Smooth muscle cell (in vitro differentiated cells): ENCODE data around the gene FAAP20. TPM values are rescaled to one million over a fixed set of nuclear protein-coding genes. Genes with fewer than 3 reads are reported as not detected.

Source experiments
- DNase-seq: peaks from one replicate; lab custom pipeline; 2025; ENCODE audit not compliant: unreplicated experiment; lab: John Stamatoyannopoulos, UW
- H2AFZ ChIP-seq: fragments of 200-600 bp; sonication (generic); 2 replicates; pipeline ENCODE4 v1.6.0; 2016; ENCODE audit warnings: antibody characterized with exemption, low read depth, mild to moderate bottlenecking
- H3F3A ChIP-seq: fragments of 200-600 bp; sonication (generic); 2 replicates; pipeline ENCODE4 v1.6.0; 2017; ENCODE audit warnings: antibody characterized with exemption, low read depth
- H3K27ac ChIP-seq: fragments of 200-600 bp; sonication (generic); 2 replicates; pipeline ENCODE4 v1.5.1; 2016; ENCODE audit warnings: low read depth, mild to moderate bottlenecking
- H3K27me3 ChIP-seq: fragments of 200-600 bp; sonication (generic); 2 replicates; pipeline ENCODE4 v1.6.1; 2016; ENCODE audit warnings: low read depth, mild to moderate bottlenecking
- H3K36me3 ChIP-seq: fragments of 200-600 bp; sonication (generic); 2 replicates; pipeline ENCODE4 v1.5.1; 2016; ENCODE audit warnings: low read depth
- H3K4me1 ChIP-seq: fragments of 200-600 bp; sonication (generic); 2 replicates; pipeline ENCODE4 v1.5.1; 2016; ENCODE audit warnings: low read depth
- H3K4me2 ChIP-seq: fragments of 200-600 bp; sonication (generic); 2 replicates; pipeline ENCODE4 v1.6.0; 2016; ENCODE audit warnings: mild to moderate bottlenecking
- H3K4me3 ChIP-seq: fragments of 200-600 bp; sonication (generic); 2 replicates; pipeline ENCODE4 v1.5.1; 2016; ENCODE audit warnings: mild to moderate bottlenecking
- H3K79me2 ChIP-seq: fragments of 200-600 bp; sonication (generic); 2 replicates; pipeline ENCODE4 v1.6.0; 2016; ENCODE audit warnings: low read depth, mild to moderate bottlenecking
- H3K9ac ChIP-seq: fragments of 200-600 bp; sonication (generic); 2 replicates; pipeline ENCODE4 v1.6.0; 2016; ENCODE audit warnings: low read depth
- H3K9me3 ChIP-seq: fragments of 200-600 bp; sonication (generic); replicated peaks from 2 replicates; pipeline ENCODE4 v1.5.1; 2016; ENCODE audit warnings: low read depth
- H4K20me1 ChIP-seq: fragments of 200-600 bp; sonication (generic); 2 replicates; pipeline ENCODE4 v1.6.0; 2016; ENCODE audit warnings: low read depth
- CTCF ChIP-seq: fragments of 200-600 bp; sonication (generic); IDR thresholded peaks from 2 replicates; pipeline ENCODE4 v1.5.1; 2017; ENCODE audit warnings: borderline replicate concordance, mild to moderate bottlenecking, antibody characterized with exemption; ENCODE audit not compliant: insufficient read depth, poor library complexity, severe bottlenecking
- WGBS: methylation state at CpG from one replicate; pipeline ENCODE4 v1.1.7; 2016; ENCODE audit warnings: low lambda C conversion rate; 5-methylcytosine and 5-hydroxymethylcytosine counted together
- polyA plus RNA-seq: library from polyadenylated mRNA; unstranded; fragments of >200 nt; fragmentation: Nextera tagmentation; extraction: Ambion mirVana; gene quantifications from 2 replicates; pipeline ENCODE4 v1.2.1, GENCODE V29; 2016
- total RNA-seq: library from RNA; depleted of rRNA; stranded (reverse); fragments of >200 nt; gene quantifications from 2 replicates; pipeline ENCODE4 v1.2.3, GENCODE V29; 2014

Gene FAAP20
- total and polyA plus RNA-seq, 2 experiments from 2014 or later, result 33.1 to 162 TPM

- no peak for TF ChIP-seq CTCF
- no peak overlapping the region for H3K27ac ChIP-seq
- WGBS, result 95% methylated on average over 32 of the region's 34 CpGs
These were observed 33.9 kb downstream of the FAAP20 start for GRCh38 chr1:2160451-2161300.

GRCh38 chr1:2159124-2159523 is 35.4 kb downstream of the FAAP20 start:
- Histone ChIP-seq H3K9me3 (no peaks in the 10 kb centered on the region), H3K9ac (no peak overlapping the region), H2AFZ (no peak overlapping the region), H3K4me3 (no peak overlapping the region), H3K27me3 (no peaks in the 10 kb centered on the region), H3F3A (no peaks in the 10 kb centered on the region), H3K36me3 (no peaks in the 10 kb centered on the region), H3K27ac (no peak overlapping the region), H3K4me1 (no peaks in the 10 kb centered on the region), H4K20me1 (no peaks in the 10 kb centered on the region), H3K4me2 (no peak overlapping the region), H3K79me2 (no peaks in the 10 kb centered on the region)
- WGBS, result 93% methylated on average over 18 of the region's 18 CpGs
- no peak for DNase-seq
- TF ChIP-seq CTCF, result no peak

More at GRCh38 chr1:2160451-2161300, 33.9 kb downstream of the FAAP20 start:
- H3K4me1 ChIP-seq, result no peaks in the 10 kb centered on the region
- H3K36me3 ChIP-seq, result no peaks in the 10 kb centered on the region
- no peak for DNase-seq
- no peaks in the 10 kb centered on the region for H4K20me1 ChIP-seq
- no peaks in the 10 kb centered on the region for H3K9me3 ChIP-seq
- no peak overlapping the region for H3K9ac ChIP-seq
- no peak overlapping the region for H3K4me2 ChIP-seq
- H2AFZ ChIP-seq, result no peak overlapping the region
- H3K79me2 ChIP-seq, result no peaks in the 10 kb centered on the region
- no peak overlapping the region for H3K4me3 ChIP-seq
- no peaks in the 10 kb centered on the region for H3K27me3 ChIP-seq
- H3F3A ChIP-seq, result no peaks in the 10 kb centered on the region

GRCh38 chr1:2158272-2158671 is 36.3 kb downstream of the FAAP20 start:
- DNase-seq, result no peak
- no peak overlapping the region for H3K27ac ChIP-seq
- no peaks in the 10 kb centered on the region for H3K9me3 ChIP-seq
- no peak for TF ChIP-seq CTCF
- no peaks in the 10 kb centered on the region for H3F3A ChIP-seq
- H3K4me3 ChIP-seq, result no peak overlapping the region
- 94% methylated on average over 16 of the region's 16 CpGs for WGBS
- no peaks in the 10 kb centered on the region for H3K4me1 ChIP-seq
- no peaks in the 10 kb centered on the region for H4K20me1 ChIP-seq
- H3K27me3 ChIP-seq, result no peaks in the 10 kb centered on the region
- no peak overlapping the region for H3K9ac ChIP-seq
- H3K4me2 ChIP-seq, result no peak overlapping the region
- no peaks in the 10 kb centered on the region for H3K79me2 ChIP-seq
- H2AFZ ChIP-seq, result no peak overlapping the region
- no peaks in the 10 kb centered on the region for H3K36me3 ChIP-seq

- Histone ChIP-seq H3K79me2 (no peaks in the 10 kb centered on the region), H4K20me1 (no peaks in the 10 kb centered on the region), H3K27me3 (no peaks in the 10 kb centered on the region), H3K4me3 (no peak overlapping the region), H3F3A (no peaks in the 10 kb centered on the region), H3K36me3 (no peaks in the 10 kb centered on the region), H3K9ac (no peak overlapping the region), H3K9me3 (no peaks in the 10 kb centered on the region), H3K27ac (no peak overlapping the region), H2AFZ (no peak overlapping the region), H3K4me2 (no peak overlapping the region), H3K4me1 (no peaks in the 10 kb centered on the region)
- WGBS, result 99% methylated on average over 16 of the region's 19 CpGs
- no peak for TF ChIP-seq CTCF
- no peak for DNase-seq
These were observed 36.7 kb downstream of the FAAP20 start for GRCh38 chr1:2157856-2158255.
